ENCODE measurements around the gene GNA15. TPM values are rescaled to one million over a fixed set of nuclear protein-coding genes. Genes with fewer than 3 reads are reported as not detected.
A peak's percentile ranks its signal among the peaks of the same experiment; 100 is the strongest.

Gene GNA15
- total and polyA plus RNA-seq, 7 donors: 0.55 to 6.0 (median 4.6) TPM

- no peak for TF ChIP-seq CTCF (IDR thresholded peaks at IDR 0.05)
- no peak for TF ChIP-seq POLR2AphosphoS5 (IDR thresholded peaks at IDR 0.05)
- no peak for TF ChIP-seq POLR2A (IDR thresholded peaks at IDR 0.05)
- no peak for TF ChIP-seq EP300 (IDR thresholded peaks at IDR 0.05)
- intact Hi-C loops (cut with DNase I): no loop called here
- Histone ChIP-seq H3K9me3 (no peaks in the 10 kb centered on the region), H3K27me3 (no peaks in the 10 kb centered on the region), H3K27ac (peak overlapping the region; percentile 65 to 86 (median 83)), H3K4me3 (peak overlapping the region; percentile 75 to 96 (median 87)), H3K4me1 (peaks cover 2 to 64% (median 59%) of the 10 kb centered on the region in 4 donors), H3K36me3 (no peaks in the 10 kb centered on the region)
- no peak for DNase-seq
- WGBS, 2 donors: 3 to 11% methylated on average over 31 of the region's 31 CpGs
Measured at GRCh38 chr19:3095441-3096191, 40.2 kb upstream of the GNA15 start.

- Histone ChIP-seq H3K4me3 (peak overlapping the region; percentile 75 to 96 (median 87)), H3K27me3 (no peaks in the 10 kb centered on the region), H3K4me1 (peaks cover 2 to 71% (median 66%) of the 10 kb centered on the region in 4 donors), H3K36me3 (no peaks in the 10 kb centered on the region), H3K27ac (peak overlapping the region; percentile 65 to 86 (median 83)), H3K9me3 (no peaks in the 10 kb centered on the region)
- TF ChIP-seq CTCF (IDR thresholded peaks at IDR 0.05): no peak
- no peak for TF ChIP-seq EP300 (IDR thresholded peaks at IDR 0.05)
- WGBS, 2 donors: 13 to 48% methylated on average over 25 of the region's 25 CpGs
- DNase-seq: no peak
- intact Hi-C loops (cut with DNase I): no loop called here
Measured at GRCh38 chr19:3096267-3096901, 39.4 kb upstream of the GNA15 start.

GRCh38 chr19:3096902-3097326 lies 38.9 kb upstream of the GNA15 start:
- Histone ChIP-seq H3K9me3 (no peaks in the 10 kb centered on the region), H3K4me1 (peaks cover 2 to 74% (median 69%) of the 10 kb centered on the region in 4 donors), H3K27me3 (no peaks in the 10 kb centered on the region), H3K4me3 (peak overlapping the region in 3 of 4 donors; percentile 75 to 96 (median 79)), H3K36me3 (no peaks in the 10 kb centered on the region), H3K27ac (peak overlapping the region; percentile 65 to 86 (median 83))
- no peak for DNase-seq
- 11 to 62% methylated on average over 11 of the region's 11 CpGs for WGBS, 2 donors
- intact Hi-C loops (cut with DNase I): no loop called here
- TF ChIP-seq POLR2AphosphoS5 (IDR thresholded peaks at IDR 0.05) (no peak), EP300 (IDR thresholded peaks at IDR 0.05) (no peak), CTCF (IDR thresholded peaks at IDR 0.05) (no peak), POLR2A (IDR thresholded peaks at IDR 0.05) (no peak)

- TF ChIP-seq POLR2AphosphoS5 (IDR thresholded peaks at IDR 0.05) (peak in 1 of 4 donors; percentile 12), EP300 (IDR thresholded peaks at IDR 0.05) (no peak), CTCF (IDR thresholded peaks at IDR 0.05) (no peak), POLR2A (IDR thresholded peaks at IDR 0.05) (no peak)
- no peak for DNase-seq
- peaks cover 2 to 79% (median 70%) of the 10 kb centered on the region in 4 donors for H3K4me1 ChIP-seq
- 10 to 65% methylated on average over 24 of the region's 24 CpGs for WGBS, 2 donors
- no peaks in the 10 kb centered on the region for H3K9me3 ChIP-seq
- no peaks in the 10 kb centered on the region for H3K27me3 ChIP-seq
- peak overlapping the region; percentile 65 to 86 (median 83) for H3K27ac ChIP-seq
- H3K36me3 ChIP-seq: no peaks in the 10 kb centered on the region
- peak overlapping the region in 3 of 4 donors; percentile 22 to 75 (median 39) for H3K4me3 ChIP-seq
- intact Hi-C loops (cut with DNase I): no loop called here
Measured at GRCh38 chr19:3097442-3097871, 38.4 kb upstream of the GNA15 start.

Data from sigmoid colon (tissue), 7 donors.